ENCODE measurements around the gene FOXP1. TPM values are rescaled to one million over a fixed set of nuclear protein-coding genes. Genes with fewer than 3 reads are reported as not detected.

Gene FOXP1
- total and polyA plus RNA-seq, 9 of the 15 experiments (the other 6 are each of a cell fraction or from before 2014, with no cell fraction given) = 7.7 to 34.5 (median 13.7) TPM

DNA sequence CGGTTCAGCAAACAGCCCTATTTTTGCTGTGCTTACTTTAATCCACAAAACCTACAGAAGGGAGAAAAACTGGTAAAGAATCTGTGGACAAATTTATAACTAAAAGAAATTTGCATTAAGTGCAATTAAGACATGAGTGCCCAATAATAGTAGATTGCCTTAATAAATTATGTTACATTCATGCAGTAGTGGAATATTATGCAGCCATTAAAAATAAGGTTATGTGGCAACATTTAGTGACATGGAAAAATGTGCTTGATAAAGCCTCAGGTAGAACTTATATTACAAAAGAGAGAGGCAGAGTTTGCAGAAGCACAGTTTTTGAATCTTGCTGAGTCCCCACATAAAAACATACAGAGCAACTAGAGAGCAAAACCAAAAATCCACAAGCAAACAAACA, 253.0 kb downstream of the FOXP1 start:
- no peaks in the 10 kb centered on the region; the same call in 2 of the 3 replicates for H3K79me2 ChIP-seq (ENCODE audit: control insufficient read depth, insufficient read depth, low read length)
- TF ChIP-seq KAT7 (CRISPR knock-in tag; IDR thresholded peaks at IDR 0.05; ENCODE audit: borderline replicate concordance) (no peak), ZNF146 (CRISPR knock-in tag; IDR thresholded peaks at IDR 0.05; ENCODE audit: unreplicated experiment) (peak; percentile 60), RBM25 (IDR thresholded peaks at IDR 0.05; ENCODE audit: low read depth, low read length, severe bottlenecking) (peak; percentile 46), CEBPB (tag; IDR thresholded peaks at IDR 0.05) (0 out of 2 replicates have a peak, but pooled peaks have one; percentile 9)
- DNase-seq (ENCODE audit: extremely low read depth in 1 of 4, low spot score in 3 of 4) = no peak
- ChIA-PET CTCF (ENCODE audit: low intra/inter-chr PET ratio) (no interaction called here), POLR2A (no interaction called here)
- H3K9ac ChIP-seq (ENCODE audit: insufficient read depth in 1 of 2, low read depth in 2 of 2, low read length in 2 of 2) = no peak overlapping the region
- no peak overlapping the region for H2AFZ ChIP-seq (ENCODE audit: low read depth, low read length)
- no peak for FAIRE-seq
- H3K9me3 ChIP-seq (replicated peaks; ENCODE audit: control insufficient read depth, insufficient read depth, low read depth, low read length) = no peaks in the 10 kb centered on the region
- in situ Hi-C loops (cut with MboI) = no loop called here
- H3K4me2 ChIP-seq (ENCODE audit: insufficient read depth, low read length) = no peak overlapping the region
- H3K4me3 ChIP-seq = no peak overlapping the region
- no peak for ATAC-seq
- no peaks in the 10 kb centered on the region for H3K4me1 ChIP-seq (replicated peaks in 1 of 2; ENCODE audit: control insufficient read depth in 2 of 2, insufficient read depth in 2 of 2, low read length in 2 of 2)
- WGBS (ENCODE audit: insufficient coverage, low coverage, missing lambda C conversion rate) = no CpG with 5 or more reads among the region's 1 CpG
- H4K20me1 ChIP-seq (replicated peaks; ENCODE audit: control insufficient read depth, insufficient read depth, low read length) = no peaks in the 10 kb centered on the region
- no peaks in the 10 kb centered on the region for H3K36me3 ChIP-seq (ENCODE audit: control insufficient read depth, insufficient read depth, low read length)
- intact Hi-C loops (cut with micrococcal nuclease) = no loop called here
- H3K27me3 ChIP-seq (ENCODE audit: control insufficient read depth in 2 of 2, insufficient read depth in 2 of 2, low read length in 2 of 2) = no peaks in the 10 kb centered on the region
- H3K9me1 ChIP-seq (ENCODE audit: control insufficient read depth, insufficient read depth, low read length) = no peaks in the 10 kb centered on the region
- no peak overlapping the region for H3K27ac ChIP-seq (ENCODE audit: extremely low read depth, low read depth, low read length)
- BruUV-seq (replicated peaks) = no TSS peak

DNA sequence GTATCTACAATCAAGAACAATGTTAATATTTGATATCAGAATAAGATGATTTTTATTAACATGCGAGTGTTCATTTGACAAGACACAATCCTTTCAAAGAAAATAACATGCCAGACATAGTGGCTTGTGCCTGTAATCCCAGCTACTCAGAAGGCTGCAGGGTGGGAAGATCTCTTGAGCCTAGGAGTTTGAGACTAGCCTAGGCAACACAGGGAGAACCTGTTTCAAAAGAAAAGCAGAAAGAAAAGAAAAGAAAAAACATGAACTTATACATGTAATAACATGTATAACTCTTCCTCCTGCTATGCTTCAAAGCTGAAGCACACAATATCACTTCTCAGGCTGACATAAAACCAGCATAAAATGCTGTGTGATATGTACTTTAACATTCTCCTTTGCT, 253.7 kb downstream of the FOXP1 start:
- DNase-seq (ENCODE audit: extremely low read depth in 1 of 4, low spot score in 3 of 4) = no peak
- 67% methylated on average over 1 of the region's 1 CpG for WGBS (ENCODE audit: insufficient coverage, low coverage, missing lambda C conversion rate)
- intact Hi-C loops (cut with micrococcal nuclease) (no loop called here), in situ Hi-C loops (cut with MboI) (no loop called here)
- Histone ChIP-seq H3K4me3 (no peak overlapping the region), H2AFZ (ENCODE audit: low read depth, low read length) (no peak overlapping the region), H3K4me2 (ENCODE audit: insufficient read depth, low read length) (no peak overlapping the region), H3K9me3 (replicated peaks; ENCODE audit: control insufficient read depth, insufficient read depth, low read depth, low read length) (no peaks in the 10 kb centered on the region), H3K9me1 (ENCODE audit: control insufficient read depth, insufficient read depth, low read length) (no peaks in the 10 kb centered on the region), H3K36me3 (ENCODE audit: control insufficient read depth, insufficient read depth, low read length) (no peaks in the 10 kb centered on the region), H3K27ac (ENCODE audit: extremely low read depth, low read depth, low read length) (no peak overlapping the region), H3K9ac (ENCODE audit: insufficient read depth in 1 of 2, low read depth in 2 of 2, low read length in 2 of 2) (no peak overlapping the region), H4K20me1 (replicated peaks; ENCODE audit: control insufficient read depth, insufficient read depth, low read length) (no peaks in the 10 kb centered on the region), H3K27me3 (ENCODE audit: control insufficient read depth in 2 of 2, insufficient read depth in 2 of 2, low read length in 2 of 2) (no peaks in the 10 kb centered on the region), H3K4me1 (replicated peaks in 1 of 2; ENCODE audit: control insufficient read depth in 2 of 2, insufficient read depth in 2 of 2, low read length in 2 of 2) (no peaks in the 10 kb centered on the region), H3K79me2 (ENCODE audit: control insufficient read depth, insufficient read depth, low read length) (no peaks in the 10 kb centered on the region; the same call in 2 of the 3 replicates)
- ChIA-PET CTCF (ENCODE audit: low intra/inter-chr PET ratio) (no interaction called here), POLR2A (no interaction called here)
- no peak for FAIRE-seq
- ATAC-seq = no peak
- TF ChIP-seq GTF2E2 (tag; IDR thresholded peaks at IDR 0.05) (no peak), TARDBP (IDR thresholded peaks at IDR 0.05) (no peak), PYGO2 (tag; IDR thresholded peaks at IDR 0.05) (no peak), SETDB1 (IDR thresholded peaks at IDR 0.05; ENCODE audit: low read length) (no peak), SUPT5H (IDR thresholded peaks at IDR 0.05) (no peak), ATF7 (IDR thresholded peaks at IDR 0.05) (no peak), HNRNPUL1 (IDR thresholded peaks at IDR 0.05; ENCODE audit: low read length) (no peak)
- TF ChIP-seq, protein P1, sequence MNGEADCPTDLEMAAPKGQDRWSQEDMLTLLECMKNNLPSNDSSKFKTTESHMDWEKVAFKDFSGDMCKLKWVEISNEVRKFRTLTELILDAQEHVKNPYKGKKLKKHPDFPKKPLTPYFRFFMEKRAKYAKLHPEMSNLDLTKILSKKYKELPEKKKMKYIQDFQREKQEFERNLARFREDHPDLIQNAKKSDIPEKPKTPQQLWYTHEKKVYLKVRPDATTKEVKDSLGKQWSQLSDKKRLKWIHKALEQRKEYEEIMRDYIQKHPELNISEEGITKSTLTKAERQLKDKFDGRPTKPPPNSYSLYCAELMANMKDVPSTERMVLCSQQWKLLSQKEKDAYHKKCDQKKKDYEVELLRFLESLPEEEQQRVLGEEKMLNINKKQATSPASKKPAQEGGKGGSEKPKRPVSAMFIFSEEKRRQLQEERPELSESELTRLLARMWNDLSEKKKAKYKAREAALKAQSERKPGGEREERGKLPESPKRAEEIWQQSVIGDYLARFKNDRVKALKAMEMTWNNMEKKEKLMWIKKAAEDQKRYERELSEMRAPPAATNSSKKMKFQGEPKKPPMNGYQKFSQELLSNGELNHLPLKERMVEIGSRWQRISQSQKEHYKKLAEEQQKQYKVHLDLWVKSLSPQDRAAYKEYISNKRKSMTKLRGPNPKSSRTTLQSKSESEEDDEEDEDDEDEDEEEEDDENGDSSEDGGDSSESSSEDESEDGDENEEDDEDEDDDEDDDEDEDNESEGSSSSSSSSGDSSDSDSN (IDR thresholded peaks at IDR 0.05; ENCODE audit: borderline replicate concordance in 1 of 2, low read depth in 2 of 2, low read length in 2 of 2) = no peak
- BruUV-seq (replicated peaks) = no TSS peak
